Body of pancreas (tissue), 4 donors: ENCODE measurements around the gene CAPN10. TPM values are rescaled to one million over a fixed set of nuclear protein-coding genes. Genes with fewer than 3 reads are reported as not detected.
A peak's percentile ranks its signal among the peaks of the same experiment; 100 is the strongest.

Source experiments
- ATAC-seq: fragments of 150-250 bp; one replicate; pipeline ENCODE4 v1.9.1; 2016
- DNase-seq, 4 donors: peaks; one replicate each; pipeline ENCODE4 v3.0.0-alpha.2; 2019
- H3K27ac ChIP-seq, 4 donors: fragments of 200-600 bp; sonication (generic); 1 replicate in 3 of 4; 2 replicates in 1 of 4; pipeline versions ENCODE4 v1.5.1 to v1.6.1; 2016 to 2019; ENCODE audit warnings: mild to moderate bottlenecking in 1 of 4, mixed read lengths in 1 of 4, moderate library complexity in 1 of 4
- H3K27me3 ChIP-seq, 2 donors: fragments of 200-600 bp; sonication (generic); one replicate each; pipeline ENCODE4 v1.6.0; 2016; ENCODE audit warnings: mild to moderate bottlenecking in 1 of 2
- H3K36me3 ChIP-seq, 2 donors: fragments of 200-600 bp; sonication (generic); replicated peaks in 1 of 2; 2 replicates each; pipeline ENCODE4 v1.5.1; 2016; ENCODE audit warnings: low read depth in 2 of 2; ENCODE audit not compliant: insufficient read depth in 1 of 2
- H3K4me1 ChIP-seq: fragments of 200-600 bp; sonication (generic); one replicate; pipeline ENCODE4 v1.6.0; 2016
- H3K4me3 ChIP-seq, 2 donors: fragments of 200-600 bp; sonication (generic); 1 replicate in 1 of 2; 2 replicates in 1 of 2; pipeline ENCODE4 v1.5.1; 2016 to 2019
- H3K9me3 ChIP-seq, 3 donors: fragments of 200-600 bp; sonication (generic); 1 replicate in 2 of 3; 2 replicates in 1 of 3; pipeline ENCODE4 v1.5.1; 2016
- CTCF ChIP-seq, 7 experiments: fragments of 450-650 bp in 4 of 7; fragments of 200-600 bp in 3 of 7; sonication (generic) in 3 of 7; IDR thresholded peaks; one replicate each; pipeline ENCODE4 v1.5.1; 2016 to 2019; ENCODE audit warnings: antibody characterized with exemption in 7 of 7
- POLR2A ChIP-seq, 3 donors: fragments of 450-650 bp; IDR thresholded peaks; one replicate each; pipeline ENCODE4 v1.6.1; 2016; ENCODE audit warnings: antibody characterized with exemption in 3 of 3, mild to moderate bottlenecking in 2 of 3
- WGBS, 2 donors: methylation state at CpG; one replicate each; pipeline ENCODE4 v1.1.5; 2017; 5-methylcytosine and 5-hydroxymethylcytosine counted together
- intact Hi-C: fragments of 100-400 bp; cut with DNase I; formaldehyde crosslinking; loops from one replicate; pipeline ENCODE4 v1.15.1; 2023
- total RNA-seq, 2 donors: library from RNA; depleted of rRNA; stranded (reverse); fragments of >200 nt; gene quantifications; one replicate each; pipeline ENCODE4 v1.1.0, GENCODE V29; 2016

CAPN10 gene
- total RNA-seq, 2 donors from 2014 or later = 16.3 to 34.3 TPM

- WGBS, 2 donors = 0 to 1% methylated on average over 27 to 59 of the region's 93 CpGs
- Histone ChIP-seq H3K9me3 (no peaks in the 10 kb centered on the region), H3K4me3 (peak overlapping the region; percentile 32 to 59), H3K4me1 (peaks cover 70% of the 10 kb centered on the region), H3K27ac (peak overlapping the region; percentile 63 to 81 (median 78)), H3K36me3 (no peaks in the 10 kb centered on the region), H3K27me3 (no peaks in the 10 kb centered on the region)
- TF ChIP-seq CTCF (IDR thresholded peaks at IDR 0.05) (peak in 1 of 7 experiments; percentile 3), POLR2A (IDR thresholded peaks at IDR 0.05) (peak in 1 of 3 donors; percentile 11)
- intact Hi-C loops = no loop called here
- ATAC-seq (peak; percentile 59), DNase-seq (peak; percentile 74 to 84 (median 78))
These were observed 17.6 kb upstream of the CAPN10 start for GRCh38 chr2:240568678-240569522.

GRCh38 chr2:240569523-240569997 is 17.0 kb upstream of the CAPN10 start:
- H3K9me3 ChIP-seq = no peaks in the 10 kb centered on the region
- no peak for ATAC-seq
- TF ChIP-seq CTCF (IDR thresholded peaks at IDR 0.05) (no peak), POLR2A (IDR thresholded peaks at IDR 0.05) (no peak)
- 27 to 45% methylated on average over 5 to 9 of the region's 9 CpGs for WGBS, 2 donors
- H3K4me3 ChIP-seq = peak overlapping the region; percentile 32 to 59
- no peaks in the 10 kb centered on the region for H3K36me3 ChIP-seq
- DNase-seq = peak in 1 of 4 donors; percentile 26
- peaks cover 65% of the 10 kb centered on the region for H3K4me1 ChIP-seq
- H3K27me3 ChIP-seq = no peaks in the 10 kb centered on the region
- intact Hi-C loops = no loop called here
- H3K27ac ChIP-seq = peak overlapping the region in 2 of 4 donors; percentile 80 to 81

- ATAC-seq = no peak
These were observed 16.5 kb upstream of the CAPN10 start for GRCh38 chr2:240569998-240570530.

GRCh38 chr2:240570531-240571313 is 15.8 kb upstream of the CAPN10 start:
- peaks cover 4% of the 10 kb centered on the region in 2 donors for H3K36me3 ChIP-seq
- H3K9me3 ChIP-seq = no peaks in the 10 kb centered on the region
- no peak overlapping the region for H3K27ac ChIP-seq
- no peak for TF ChIP-seq CTCF (IDR thresholded peaks at IDR 0.05)
- DNase-seq (peak in 2 of 4 donors; percentile 4 to 12), ATAC-seq (no peak)
- intact Hi-C loops = no loop called here
- H3K4me1 ChIP-seq = peaks cover 53% of the 10 kb centered on the region
- H3K4me3 ChIP-seq = no peak overlapping the region
- WGBS, 2 donors = 77 to 85% methylated on average over 7 to 11 of the region's 11 CpGs
- H3K27me3 ChIP-seq = no peaks in the 10 kb centered on the region

More at GRCh38 chr2:240569998-240570530, 16.5 kb upstream of the CAPN10 start:
- Histone ChIP-seq H3K27me3 (no peaks in the 10 kb centered on the region), H3K27ac (peak overlapping the region in 1 of 4 donors; percentile 80), H3K36me3 (peaks cover under 1 to 1% of the 10 kb centered on the region in 2 donors), H3K4me3 (no peak overlapping the region), H3K4me1 (peaks cover 60% of the 10 kb centered on the region), H3K9me3 (no peaks in the 10 kb centered on the region)
- no peak for TF ChIP-seq CTCF (IDR thresholded peaks at IDR 0.05)
- TF ChIP-seq POLR2A (IDR thresholded peaks at IDR 0.05) = no peak
- intact Hi-C loops = no loop called here
- DNase-seq = peak in 3 of 4 donors; percentile 5 to 35 (median 24)
- 56 to 77% methylated on average over 8 to 15 of the region's 15 CpGs for WGBS, 2 donors
